A549 (cell line): Measurements from ENCODE around the gene ARID5A.

Experiments used
- BHLHE40 ChIP-seq: IDR thresholded peaks from 2 replicates; pipeline ENCODE4 v1.6.1; 2012; ENCODE audit warnings: low read depth, low read length, inconsistent platforms
- CTCF ChIP-seq: fragments of >200 bp; sonication (Bioruptor Twin); formaldehyde crosslinking; IDR thresholded peaks from 3 replicates; pipeline ENCODE4 v1.5.1; 2016
- EP300 ChIP-seq, 2 experiments: fragments of >200 bp; sonication (Bioruptor Twin); formaldehyde crosslinking; IDR thresholded peaks; 2 replicates in 1 of 2; 3 replicates in 1 of 2; pipeline ENCODE4 v1.6.1; 2016 to 2017
- PBX3 ChIP-seq: IDR thresholded peaks from 2 replicates; pipeline ENCODE4 v1.6.1; 2012
- POLR2A ChIP-seq: IDR thresholded peaks from 2 replicates; pipeline ENCODE4 v1.6.1; 2012; ENCODE audit warnings: mild to moderate bottlenecking, low read length
- RCOR1 ChIP-seq: fragments of 150-350 bp; IDR thresholded peaks from 2 replicates; pipeline ENCODE4 v1.6.1; 2014; ENCODE audit warnings: antibody characterized with exemption, low read length, low read depth
- REST ChIP-seq: fragments of 200-600 bp; sonication (generic); IDR thresholded peaks from 2 replicates; pipeline ENCODE4 v1.6.1; 2016; ENCODE audit warnings: antibody characterized with exemption, mild to moderate bottlenecking, moderate library complexity

GRCh38 chr2:96534701-96535181 is 1.8 kb upstream of the ARID5A start:
- TF ChIP-seq CTCF = no peak
- no peak for TF ChIP-seq REST
- no peak for TF ChIP-seq RCOR1
- TF ChIP-seq EP300 (IDR thresholded peaks at IDR 0.05) = no peak
- no peak for TF ChIP-seq POLR2A
- TF ChIP-seq PBX3 = no peak
- no peak for TF ChIP-seq BHLHE40
